K562 (cell line): Measurements from ENCODE around the gene C6orf47. TPM values are rescaled to one million over a fixed set of nuclear protein-coding genes. Genes with fewer than 3 reads are reported as not detected.

Source experiments
- ATAC-seq: fragments of 200-7000 bp; cut with Tn5 transposase; 3 replicates; pipeline ENCODE4 v1.9.1; 2020; ENCODE audit warnings: moderate library complexity
- BruUV-seq: library from RNA; stranded (reverse); fragments of 400-500 nt; replicated peaks from 2 replicates; lab custom pipeline; 2021; lab: Mats Ljungman, UMichigan
- CTCF ChIA-PET: fragments of 300-600 bp; formaldehyde crosslinking; extraction: SDS; loops from one replicate; lab custom pipeline; 2021; ENCODE audit warnings: low intra/inter-chr PET ratio; lab: Yijun Ruan, JAX
- POLR2A ChIA-PET: fragments of 300-600, 350-650 bp; sonication (Branson Sonifier 250); formaldehyde crosslinking; extraction: SDS; loops from one replicate; lab custom pipeline; 2021; ENCODE audit warnings: antibody characterized with exemption, inconsistent platforms; lab: Yijun Ruan, JAX
- DNase-seq, 4 experiments: peaks; one replicate each; pipeline versions ENCODE4 v3.0.0 to v3.0.0-alpha.2; 2011 to 2018; ENCODE audit warnings: low spot score in 3 of 4, mixed read lengths in 3 of 4; ENCODE audit errors: extremely low read depth in 1 of 4
- FAIRE-seq: peaks from 2 replicates; lab custom pipeline; 2011; peaks lifted over from hg19 to GRCh38; lab: Jason Lieb, UNC
- H2AFZ ChIP-seq: 2 replicates; pipeline ENCODE4 v1.6.0; 2011; ENCODE audit warnings: low read depth, low read length, control low read depth, inconsistent platforms
- H3K27ac ChIP-seq: fragments of 200-600 bp; 3 replicates; pipeline ENCODE4 v1.8.0; 2011; ENCODE audit warnings: low read depth, mild to moderate bottlenecking, control low read depth, inconsistent platforms, low read length, moderate library complexity, mixed read lengths; ENCODE audit errors: extremely low read depth
- H3K27me3 ChIP-seq, 2 experiments: fragments of 300-600 bp in 1 of 2; 2 replicates in 1 of 2; 3 replicates in 1 of 2; pipeline versions ENCODE4 v1.6.0 to v1.8.0; 2011; ENCODE audit warnings: inconsistent platforms in 2 of 2, low read length in 2 of 2, mild to moderate bottlenecking in 1 of 2, mixed read lengths in 1 of 2, moderate library complexity in 1 of 2; ENCODE audit not compliant: control insufficient read depth in 2 of 2, insufficient read depth in 2 of 2
- H3K36me3 ChIP-seq: fragments of 300-600 bp; 3 replicates; pipeline ENCODE4 v1.8.0; 2011; ENCODE audit warnings: mild to moderate bottlenecking, low read length, inconsistent platforms; ENCODE audit not compliant: control insufficient read depth, insufficient read depth
- H3K4me1 ChIP-seq, 2 experiments: fragments of 200-600 bp in 1 of 2; replicated peaks in 1 of 2; 2 replicates in 1 of 2; 3 replicates in 1 of 2; pipeline versions ENCODE4 v1.5.1 to v1.8.0; 2011; ENCODE audit warnings: inconsistent platforms in 2 of 2, low read length in 2 of 2, mild to moderate bottlenecking in 1 of 2, mixed read lengths in 1 of 2, moderate library complexity in 1 of 2; ENCODE audit not compliant: control insufficient read depth in 2 of 2, insufficient read depth in 2 of 2
- H3K4me2 ChIP-seq: 2 replicates; pipeline ENCODE4 v1.6.1; 2011; ENCODE audit warnings: low read length, control low read depth, inconsistent platforms, mixed read lengths; ENCODE audit not compliant: insufficient read depth
- H3K4me3 ChIP-seq: fragments of 200-600 bp; sonication (generic), shearing (Covaris generic); 2 replicates; pipeline ENCODE4 v1.5.1; 2016; ENCODE audit warnings: control low read depth, inconsistent platforms
- H3K79me2 ChIP-seq: fragments of 200-600 bp; 3 replicates; pipeline ENCODE4 v1.8.0; 2011; ENCODE audit warnings: low read length, inconsistent platforms; ENCODE audit not compliant: control insufficient read depth, insufficient read depth
- H3K9ac ChIP-seq, 2 experiments: 2 replicates each; pipeline versions ENCODE4 v1.6.0 to v1.6.1; 2011; ENCODE audit warnings: low read depth in 2 of 2, low read length in 2 of 2, control low read depth in 1 of 2, inconsistent platforms in 1 of 2, mild to moderate bottlenecking in 1 of 2, mixed read lengths in 1 of 2; ENCODE audit not compliant: insufficient read depth in 1 of 2
- H3K9me1 ChIP-seq: one replicate; pipeline ENCODE4 v1.6.0; 2011; ENCODE audit warnings: inconsistent platforms, mild to moderate bottlenecking, low read length, moderate library complexity; ENCODE audit not compliant: control insufficient read depth, insufficient read depth
- H3K9me3 ChIP-seq: replicated peaks from 2 replicates; pipeline ENCODE4 v1.5.1; 2011; ENCODE audit warnings: low read depth, low read length, inconsistent platforms; ENCODE audit not compliant: control insufficient read depth, insufficient read depth
- H4K20me1 ChIP-seq: replicated peaks from 2 replicates; pipeline ENCODE4 v1.6.1; 2011; ENCODE audit warnings: low read length, inconsistent platforms, mixed read lengths; ENCODE audit not compliant: control insufficient read depth, insufficient read depth
- CBFA2T2 ChIP-seq: fragments of 450-650 bp; conservative IDR thresholded peaks from 2 replicates; pipeline ENCODE4 v1.6.1; 2017; ENCODE audit warnings: mild to moderate bottlenecking
- EZH2 ChIP-seq: IDR thresholded peaks from 2 replicates; pipeline ENCODE4 v1.6.1; 2012; ENCODE audit warnings: low read depth, mild to moderate bottlenecking, inconsistent platforms, low read length, borderline replicate concordance
- NFRKB ChIP-seq: fragments of 450-650 bp; IDR thresholded peaks from 2 replicates; pipeline ENCODE4 v1.6.1; 2016; ENCODE audit warnings: low read depth
- RAD51 ChIP-seq: fragments of 450-650 bp; IDR thresholded peaks from 2 replicates; pipeline ENCODE4 v1.7.1; 2016; ENCODE audit warnings: low read depth, mild to moderate bottlenecking, borderline replicate concordance
- SP1 ChIP-seq: sonication (generic); formaldehyde crosslinking; IDR thresholded peaks from 2 replicates; pipeline ENCODE4 v1.8.1; 2022; ENCODE audit warnings: mild to moderate bottlenecking, missing genetic modification reagents
- ZNF23 ChIP-seq: fragments of 250-450 bp; sonication (Bioruptor Pico); IDR thresholded peaks from 2 replicates; pipeline ENCODE4 v1.4.0; 2020; ENCODE audit warnings: mild to moderate bottlenecking
- ZNF395 ChIP-seq: fragments of 200-800 bp; sonication (Bioruptor generic); IDR thresholded peaks from 2 replicates; pipeline ENCODE4 v1.6.1; 2017; ENCODE audit warnings: missing genetic modification characterization, missing compliant biosample characterization
- ZNF583 ChIP-seq: fragments of 250-450 bp; sonication (Bioruptor Pico); IDR thresholded peaks from 2 replicates; pipeline ENCODE4 v1.4.0; 2020
- ZNF655 ChIP-seq: fragments of 250-450 bp; sonication (Bioruptor Pico); IDR thresholded peaks from 2 replicates; pipeline ENCODE4 v1.5.0; 2021
- WGBS: fragments of 100-300 bp; shearing (Covaris generic); methylation state at CpG from one replicate; pipeline ENCODE4 v1.1.6; 2016; ENCODE audit warnings: low coverage, mixed read lengths; ENCODE audit not compliant: insufficient coverage; ENCODE audit errors: missing lambda C conversion rate; 5-methylcytosine and 5-hydroxymethylcytosine counted together
- in situ Hi-C: fragments of 300-500 bp; cut with MboI; formaldehyde crosslinking; loops from 4 replicates; pipeline ENCODE4 v1.15.0; 2018; ENCODE audit warnings: inconsistent platforms, mixed read lengths
- intact Hi-C: fragments of 100-400 bp; cut with micrococcal nuclease; formaldehyde crosslinking; loops from 2 replicates; pipeline ENCODE4 v1.14.2; 2022
- polyA plus RNA-seq, 8 experiments: library from polyadenylated mRNA; depleted of rRNA in 4 of 8; stranded (reverse) in 5 of 8; unstranded in 3 of 8; fragments of >200 nt; fragmentation: Nextera tagmentation in 2 of 8; fragmentation: Illumina TruSeq in 1 of 8; extraction: Ambion mirVana in 2 of 8; extraction: Trizol in 1 of 8; gene quantifications; 2 replicates each; pipeline versions ENCODE4 v1.2.1 to v1.2.3, GENCODE V29; 2011 to 2014; ENCODE audit warnings: inconsistent platforms in 1 of 8, missing spikeins in 1 of 8
- total RNA-seq, 7 experiments: library from RNA; depleted of rRNA in 6 of 7; stranded (reverse); fragments of >200 nt in 6 of 7; fragmentation: Illumina TruSeq in 2 of 7; extraction: Trizol in 2 of 7; gene quantifications; 2 replicates each; pipeline versions ENCODE4 v1.2.1 to v1.2.3, GENCODE V29; 2011 to 2021; ENCODE audit warnings: low replicate concordance in 1 of 7
- TF ChIP-seq, protein P1 (sequence below): IDR thresholded peaks from 2 replicates; pipeline ENCODE4 v1.6.1; 2011; ENCODE audit warnings: borderline replicate concordance, low read depth, mild to moderate bottlenecking, moderate library complexity, low read length; ENCODE audit not compliant: insufficient read depth, poor library complexity, severe bottlenecking
- TF ChIP-seq, protein P2 (sequence below): fragments of 450-650 bp; conservative IDR thresholded peaks from 2 replicates; pipeline ENCODE4 v1.6.1; 2016; ENCODE audit warnings: missing genetic modification characterization, low read depth, mild to moderate bottlenecking, missing compliant biosample characterization, moderate library complexity

The C6orf47 gene
- total and polyA plus RNA-seq, 9 of the 15 experiments (the other 6 are each of a cell fraction or from before 2014, with no cell fraction given), result 0.14 to 43.8 (median 27.0) TPM

DNA sequence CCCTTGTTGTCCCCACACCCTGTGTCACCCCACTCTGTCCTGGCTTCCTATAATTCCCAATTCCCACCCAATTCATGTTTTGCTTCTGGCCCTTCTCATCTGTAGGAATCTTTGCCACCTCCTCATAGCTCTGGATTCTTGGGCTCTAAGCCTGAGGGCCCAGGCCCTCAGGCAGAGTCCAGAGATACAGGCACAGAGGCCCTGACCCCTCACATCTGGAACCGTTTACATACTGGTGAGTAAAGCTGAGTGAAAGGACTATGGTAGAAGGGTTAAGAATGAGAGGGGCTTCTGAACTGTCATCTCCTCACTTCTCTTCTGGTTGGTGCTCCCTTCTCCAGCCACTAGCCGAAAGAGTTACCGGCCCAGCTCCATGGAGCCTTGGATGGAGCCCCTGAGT is 26.4 kb downstream of the C6orf47 start:
- Histone ChIP-seq H3K4me3 (no peak overlapping the region), H3K36me3 (peaks cover 98% of the 10 kb centered on the region), H3K79me2 (peaks cover 7% of the 10 kb centered on the region; the same call in 1 of the 3 replicates), H3K4me1 (peaks cover 3 to 27% of the 10 kb centered on the region in 2 experiments; a peak in 4 of 5 replicates), H3K9ac (no peak overlapping the region), H3K9me3 (no peaks in the 10 kb centered on the region), H3K4me2 (no peak overlapping the region), H2AFZ (no peak overlapping the region), H3K27ac (no peak overlapping the region), H3K9me1 (no peaks in the 10 kb centered on the region), H4K20me1 (peaks cover 27% of the 10 kb centered on the region), H3K27me3 (no peaks in the 10 kb centered on the region)
- ATAC-seq (no peak), DNase-seq (no peak), FAIRE-seq (peak; percentile 35)
- no TSS peak for BruUV-seq
- intact Hi-C loops, result no loop called here
- in situ Hi-C loops, result no loop called here
- ChIA-PET CTCF (no interaction called here), POLR2A (interaction anchor here (0.6 to 14.8 kb wide), 6 partner anchors 8 to 80 kb away, joined by 3 to 274 read pairs (median 48); partner anchors contain the start of genes APOM, BAG6, GPANK1 and PRRC2A)
- 87% methylated on average over 3 of the region's 3 CpGs for WGBS
- no peak for TF ChIP-seq ZNF395
- TF ChIP-seq CBFA2T2, result no peak
- no peak for TF ChIP-seq RAD51
- no peak for TF ChIP-seq ZNF23 (CRISPR knock-in tag)
- no peak for TF ChIP-seq ZNF583 (CRISPR knock-in tag)
- no peak for TF ChIP-seq SP1
- TF ChIP-seq NFRKB, result no peak
- no peak for TF ChIP-seq ZNF655 (CRISPR knock-in tag)
- TF ChIP-seq, protein P1, sequence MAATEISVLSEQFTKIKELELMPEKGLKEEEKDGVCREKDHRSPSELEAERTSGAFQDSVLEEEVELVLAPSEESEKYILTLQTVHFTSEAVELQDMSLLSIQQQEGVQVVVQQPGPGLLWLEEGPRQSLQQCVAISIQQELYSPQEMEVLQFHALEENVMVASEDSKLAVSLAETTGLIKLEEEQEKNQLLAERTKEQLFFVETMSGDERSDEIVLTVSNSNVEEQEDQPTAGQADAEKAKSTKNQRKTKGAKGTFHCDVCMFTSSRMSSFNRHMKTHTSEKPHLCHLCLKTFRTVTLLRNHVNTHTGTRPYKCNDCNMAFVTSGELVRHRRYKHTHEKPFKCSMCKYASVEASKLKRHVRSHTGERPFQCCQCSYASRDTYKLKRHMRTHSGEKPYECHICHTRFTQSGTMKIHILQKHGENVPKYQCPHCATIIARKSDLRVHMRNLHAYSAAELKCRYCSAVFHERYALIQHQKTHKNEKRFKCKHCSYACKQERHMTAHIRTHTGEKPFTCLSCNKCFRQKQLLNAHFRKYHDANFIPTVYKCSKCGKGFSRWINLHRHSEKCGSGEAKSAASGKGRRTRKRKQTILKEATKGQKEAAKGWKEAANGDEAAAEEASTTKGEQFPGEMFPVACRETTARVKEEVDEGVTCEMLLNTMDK, result no peak
- no peak for TF ChIP-seq EZH2
- TF ChIP-seq, protein P2, sequence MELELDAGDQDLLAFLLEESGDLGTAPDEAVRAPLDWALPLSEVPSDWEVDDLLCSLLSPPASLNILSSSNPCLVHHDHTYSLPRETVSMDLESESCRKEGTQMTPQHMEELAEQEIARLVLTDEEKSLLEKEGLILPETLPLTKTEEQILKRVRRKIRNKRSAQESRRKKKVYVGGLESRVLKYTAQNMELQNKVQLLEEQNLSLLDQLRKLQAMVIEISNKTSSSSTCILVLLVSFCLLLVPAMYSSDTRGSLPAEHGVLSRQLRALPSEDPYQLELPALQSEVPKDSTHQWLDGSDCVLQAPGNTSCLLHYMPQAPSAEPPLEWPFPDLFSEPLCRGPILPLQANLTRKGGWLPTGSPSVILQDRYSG (tag), result no peak
